GM12878 (cell line): ENCODE data around the gene YEATS4. TPM values are rescaled to one million over a fixed set of nuclear protein-coding genes. Genes with fewer than 3 reads are reported as not detected.

Experiments
- ATAC-seq: fragments of 200-7000 bp; cut with Tn5 transposase; 3 replicates; pipeline ENCODE4 v1.9.1; 2020; ENCODE audit warnings: mild to moderate bottlenecking, moderate library complexity
- BruUV-seq: library from RNA; stranded (reverse); fragments of 400-500 nt; replicated peaks from 2 replicates; lab custom pipeline; 2021; lab: Mats Ljungman, UMichigan
- CTCF ChIA-PET: fragments of 300-600 bp; sonication (Branson Sonifier 250); formaldehyde crosslinking; extraction: SDS; loops from one replicate; lab custom pipeline; 2021; ENCODE audit warnings: inconsistent platforms; lab: Yijun Ruan, JAX
- POLR2A ChIA-PET: fragments of 350-600 bp; formaldehyde crosslinking; extraction: SDS; loops from one replicate; lab custom pipeline; 2021; ENCODE audit warnings: inconsistent platforms; lab: Charles Lee
- RAD21 ChIA-PET: fragments of 300-600 bp; sonication (Branson Sonifier 250); formaldehyde crosslinking; loops from one replicate; lab custom pipeline; 2023; ENCODE audit warnings: antibody characterized with exemption; ENCODE audit not compliant: unreplicated experiment; lab: Charles Lee
- SMC1A ChIA-PET: fragments of 300-600 bp; sonication (Branson Sonifier 250); formaldehyde crosslinking; loops from one replicate; lab custom pipeline; 2023; ENCODE audit not compliant: unreplicated experiment, uncharacterized antibody; lab: Charles Lee
- DNase-seq: peaks from one replicate; pipeline ENCODE4 v3.0.0-alpha.2; 2011; ENCODE audit warnings: low read depth, low spot score
- FAIRE-seq: peaks from 3 replicates; lab custom pipeline; 2011; peaks lifted over from hg19 to GRCh38; lab: Jason Lieb, UNC
- H2AFZ ChIP-seq: 2 replicates; pipeline ENCODE4 v1.6.0; 2011; ENCODE audit warnings: low read depth, low read length, control low read depth; ENCODE audit not compliant: control insufficient read depth
- H3K27ac ChIP-seq: 2 replicates; pipeline ENCODE4 v1.5.1; 2011; ENCODE audit warnings: control low read depth; ENCODE audit not compliant: control insufficient read depth, insufficient read depth
- H3K27me3 ChIP-seq, 2 experiments: replicated peaks in 1 of 2; 2 replicates each; pipeline versions ENCODE4 v1.6.0 to v1.6.1; 2011; ENCODE audit warnings: low read length in 1 of 2; ENCODE audit not compliant: control insufficient read depth in 2 of 2, insufficient read depth in 2 of 2
- H3K36me3 ChIP-seq, 2 experiments: 2 replicates each; pipeline ENCODE4 v1.5.1; 2011; ENCODE audit warnings: low read length in 1 of 2; ENCODE audit not compliant: control insufficient read depth in 2 of 2, insufficient read depth in 2 of 2
- H3K4me1 ChIP-seq: 2 replicates; pipeline ENCODE4 v1.6.1; 2011; ENCODE audit warnings: mild to moderate bottlenecking, low read length, moderate library complexity, mixed read lengths; ENCODE audit not compliant: control insufficient read depth, insufficient read depth
- H3K4me2 ChIP-seq: 2 replicates; pipeline ENCODE4 v1.6.0; 2011; ENCODE audit warnings: control low read depth; ENCODE audit not compliant: control insufficient read depth, insufficient read depth
- H3K4me3 ChIP-seq: fragments of 200-600 bp; sonication (generic); 2 replicates; pipeline ENCODE4 v1.5.1; 2016
- H3K79me2 ChIP-seq: 2 replicates; pipeline ENCODE4 v1.6.0; 2011; ENCODE audit warnings: low read length; ENCODE audit not compliant: control insufficient read depth, insufficient read depth
- H3K9ac ChIP-seq: 2 replicates; pipeline ENCODE4 v1.8.0; 2011; ENCODE audit warnings: low read length, control low read depth, mixed read lengths; ENCODE audit not compliant: control insufficient read depth, insufficient read depth
- H3K9me3 ChIP-seq: replicated peaks from 3 replicates; pipeline ENCODE4 v1.5.1; 2011; ENCODE audit warnings: mild to moderate bottlenecking, low read length; ENCODE audit not compliant: control insufficient read depth, insufficient read depth
- H4K20me1 ChIP-seq: 2 replicates; pipeline ENCODE4 v1.6.0; 2011; ENCODE audit not compliant: control insufficient read depth, insufficient read depth
- CHD1 ChIP-seq: IDR thresholded peaks from 2 replicates; pipeline ENCODE4 v1.6.1; 2012; ENCODE audit warnings: low read depth, low read length, improper control_type of control experiment
- FOXK2 ChIP-seq: fragments of 450-650 bp; IDR thresholded peaks from 2 replicates; pipeline ENCODE4 v1.6.1; 2017; ENCODE audit warnings: mild to moderate bottlenecking, moderate library complexity
- MEF2A ChIP-seq: IDR thresholded peaks from 2 replicates; pipeline ENCODE4 v1.6.1; 2011; ENCODE audit warnings: low read depth, mild to moderate bottlenecking, low read length, moderate library complexity; ENCODE audit not compliant: insufficient read depth
- NRF1 ChIP-seq: conservative IDR thresholded peaks from 2 replicates; pipeline ENCODE4 v1.6.1; 2011; ENCODE audit warnings: mild to moderate bottlenecking, low read depth, low read length, improper control_type of control experiment
- SIX5 ChIP-seq: IDR thresholded peaks from 2 replicates; pipeline ENCODE4 v1.6.1; 2011; ENCODE audit warnings: mild to moderate bottlenecking, low read depth, low read length, moderate library complexity; ENCODE audit not compliant: severe bottlenecking
- STAT1 ChIP-seq: fragments of 450-650 bp; conservative IDR thresholded peaks from 2 replicates; pipeline ENCODE4 v1.6.1; 2014; ENCODE audit warnings: antibody characterized with exemption, mild to moderate bottlenecking
- SUZ12 ChIP-seq: fragments of 200-600 bp; sonication (generic); IDR thresholded peaks from one replicate; pipeline ENCODE4 v1.6.1; 2018; ENCODE audit warnings: antibody characterized with exemption, mild to moderate bottlenecking; ENCODE audit not compliant: unreplicated experiment
- ZNF384 ChIP-seq: IDR thresholded peaks from 2 replicates; pipeline ENCODE4 v1.6.1; 2012; ENCODE audit warnings: low read depth, mild to moderate bottlenecking, low read length, improper control_type of control experiment, borderline replicate concordance
- ZNF687 ChIP-seq: fragments of 450-650 bp; IDR thresholded peaks from 2 replicates; pipeline ENCODE4 v1.6.1; 2017; ENCODE audit warnings: mild to moderate bottlenecking, moderate library complexity
- WGBS: methylation state at CpG from one replicate; pipeline ENCODE4 v1.1.6; 2016; ENCODE audit warnings: low lambda C conversion rate; ENCODE audit not compliant: insufficient replicate concordance, insufficient coverage; ENCODE audit errors: missing lambda C conversion rate; 5-methylcytosine and 5-hydroxymethylcytosine counted together
- in situ Hi-C: fragments of 300-500 bp; cut with MboI; formaldehyde crosslinking; loops from 9 replicates; pipeline ENCODE4 v1.14.3; 2018; ENCODE audit warnings: mixed read lengths
- intact Hi-C: fragments of 100-400 bp; cut with micrococcal nuclease; formaldehyde crosslinking; loops from one replicate; pipeline ENCODE4 v1.14.2; 2022; ENCODE audit not compliant: unreplicated experiment
- polyA plus RNA-seq, 11 experiments: library from polyadenylated mRNA; depleted of rRNA in 4 of 11; unstranded in 6 of 11; stranded (reverse) in 5 of 11; fragments of >200 nt; fragmentation: Nextera tagmentation in 4 of 11; fragmentation: Illumina TruSeq in 1 of 11; extraction: Ambion mirVana in 4 of 11; extraction: Trizol in 1 of 11; gene quantifications; 1 replicate in 1 of 11; 2 replicates in 10 of 11; pipeline versions ENCODE4 v1.2.1 to v1.2.3, GENCODE V29; 2011 to 2016; ENCODE audit warnings: inconsistent platforms in 2 of 11, missing spikeins in 2 of 11, low read depth in 1 of 11
- total RNA-seq, 4 experiments: library from RNA; depleted of rRNA in 3 of 4; stranded (reverse); fragments of >200 nt in 3 of 4; fragmentation: Illumina TruSeq in 1 of 4; extraction: Trizol in 1 of 4; gene quantifications; 2 replicates each; pipeline versions ENCODE4 v1.2.1 to v1.2.3, GENCODE V29; 2013 to 2021
- TF ChIP-seq, protein P1 (sequence below): IDR thresholded peaks from 2 replicates; pipeline ENCODE4 v1.6.1; 2011; ENCODE audit warnings: mild to moderate bottlenecking, low read depth, low read length, moderate library complexity; ENCODE audit not compliant: insufficient replicate concordance
- TF ChIP-seq, protein P2 (sequence below): IDR thresholded peaks from 2 replicates; pipeline ENCODE4 v1.6.1; 2011; ENCODE audit warnings: low read depth, low read length, improper control_type of control experiment, borderline replicate concordance

Gene YEATS4
- total and polyA plus RNA-seq, 10 of the 15 experiments (the other 5 are each of a cell fraction or from before 2014, with no cell fraction given): 23.8 to 45.4 (median 36.8) TPM

GRCh38 chr12:69438539-69438938, 79.0 kb downstream of the YEATS4 start:
- Histone ChIP-seq H3K27ac (no peak overlapping the region), H3K79me2 (no peaks in the 10 kb centered on the region)
- TF ChIP-seq FOXK2 (no peak), ZNF384 (no peak), SIX5 (no peak), MEF2A (no peak), SUZ12 (no peak), ZNF687 (no peak), NRF1 (no peak), STAT1 (no peak), CHD1 (no peak)
- TF ChIP-seq, protein P1, sequence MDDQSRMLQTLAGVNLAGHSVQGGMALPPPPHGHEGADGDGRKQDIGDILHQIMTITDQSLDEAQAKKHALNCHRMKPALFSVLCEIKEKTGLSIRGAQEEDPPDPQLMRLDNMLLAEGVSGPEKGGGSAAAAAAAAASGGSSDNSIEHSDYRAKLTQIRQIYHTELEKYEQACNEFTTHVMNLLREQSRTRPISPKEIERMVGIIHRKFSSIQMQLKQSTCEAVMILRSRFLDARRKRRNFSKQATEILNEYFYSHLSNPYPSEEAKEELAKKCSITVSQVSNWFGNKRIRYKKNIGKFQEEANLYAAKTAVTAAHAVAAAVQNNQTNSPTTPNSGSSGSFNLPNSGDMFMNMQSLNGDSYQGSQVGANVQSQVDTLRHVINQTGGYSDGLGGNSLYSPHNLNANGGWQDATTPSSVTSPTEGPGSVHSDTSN: no peak
- TF ChIP-seq, protein P2, sequence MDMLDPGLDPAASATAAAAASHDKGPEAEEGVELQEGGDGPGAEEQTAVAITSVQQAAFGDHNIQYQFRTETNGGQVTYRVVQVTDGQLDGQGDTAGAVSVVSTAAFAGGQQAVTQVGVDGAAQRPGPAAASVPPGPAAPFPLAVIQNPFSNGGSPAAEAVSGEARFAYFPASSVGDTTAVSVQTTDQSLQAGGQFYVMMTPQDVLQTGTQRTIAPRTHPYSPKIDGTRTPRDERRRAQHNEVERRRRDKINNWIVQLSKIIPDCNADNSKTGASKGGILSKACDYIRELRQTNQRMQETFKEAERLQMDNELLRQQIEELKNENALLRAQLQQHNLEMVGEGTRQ: no peak
- TF ChIP-seq, all 136 proteins: peak for 0
- intact Hi-C loops (no loop called here), in situ Hi-C loops (no loop called here)
- ChIA-PET POLR2A (no interaction called here), RAD21 (no interaction called here), SMC1A (interaction anchor here (0.9 kb wide), 1 partner anchor 45 kb away, joined by 3 read pairs; no protein-coding TSS in a partner anchor), CTCF (interaction anchor here (1.2 kb wide), 1 partner anchor 10 kb away, joined by 4 read pairs; no protein-coding TSS in a partner anchor)
- DNase-seq (no peak), FAIRE-seq (no peak), ATAC-seq (no peak)
- no peak overlapping the region for H2AFZ ChIP-seq
- H4K20me1 ChIP-seq: no peaks in the 10 kb centered on the region
- H3K27me3 ChIP-seq: no peaks in the 10 kb centered on the region
- H3K9ac ChIP-seq: no peak overlapping the region
- no peaks in the 10 kb centered on the region for H3K36me3 ChIP-seq
- H3K4me1 ChIP-seq: no peaks in the 10 kb centered on the region
- no TSS peak for BruUV-seq
- no peak overlapping the region for H3K4me3 ChIP-seq
- H3K9me3 ChIP-seq: no peaks in the 10 kb centered on the region
- 71% methylated on average over 3 of the region's 3 CpGs for WGBS
- H3K4me2 ChIP-seq: no peak overlapping the region
